HL-60 (cell line): ENCODE measurements around the gene LRRTM4.

Source experiments
- DNase-seq, 2 experiments: peaks; one replicate each; pipeline ENCODE4 v3.0.0-alpha.2; 2010 to 2020; ENCODE audit warnings: low read depth in 1 of 2, low spot score in 1 of 2
- H3K27ac ChIP-seq: fragments of 250-450 bp; sonication (Bioruptor Pico); replicated peaks from 2 replicates; pipeline ENCODE4 v1.5.1; 2020; ENCODE audit warnings: mild to moderate bottlenecking, moderate library complexity
- H3K27me3 ChIP-seq: fragments of 250-450 bp; sonication (Bioruptor Pico); 2 replicates; pipeline ENCODE4 v1.5.1; 2021; ENCODE audit warnings: mild to moderate bottlenecking, moderate library complexity; ENCODE audit not compliant: insufficient read depth, poor library complexity, severe bottlenecking
- H3K4me3 ChIP-seq: replicated peaks from 2 replicates; pipeline ENCODE4 v1.5.1; 2011; ENCODE audit warnings: mild to moderate bottlenecking, control low read depth, low read length; ENCODE audit not compliant: insufficient read depth
- GABPA ChIP-seq: IDR thresholded peaks from 2 replicates; pipeline ENCODE4 v1.6.1; 2012; ENCODE audit warnings: low read depth
- POLR2AphosphoS5 ChIP-seq: IDR thresholded peaks from 2 replicates; pipeline ENCODE4 v1.6.1; 2012; ENCODE audit warnings: low read depth
- SPI1 ChIP-seq: IDR thresholded peaks from 2 replicates; pipeline ENCODE4 v1.6.1; 2012; ENCODE audit warnings: low read depth, mild to moderate bottlenecking, borderline replicate concordance
- TF ChIP-seq, protein P1 (sequence below): IDR thresholded peaks from 2 replicates; pipeline ENCODE4 v1.6.1; 2012; ENCODE audit warnings: low read depth; ENCODE audit not compliant: insufficient replicate concordance
- TF ChIP-seq, protein P2 (sequence below): IDR thresholded peaks from one replicate; pipeline ENCODE4 v1.5.1; 2011; ENCODE audit warnings: low read length, control low read depth, inconsistent platforms; ENCODE audit not compliant: insufficient read depth

Gene LRRTM4

DNA sequence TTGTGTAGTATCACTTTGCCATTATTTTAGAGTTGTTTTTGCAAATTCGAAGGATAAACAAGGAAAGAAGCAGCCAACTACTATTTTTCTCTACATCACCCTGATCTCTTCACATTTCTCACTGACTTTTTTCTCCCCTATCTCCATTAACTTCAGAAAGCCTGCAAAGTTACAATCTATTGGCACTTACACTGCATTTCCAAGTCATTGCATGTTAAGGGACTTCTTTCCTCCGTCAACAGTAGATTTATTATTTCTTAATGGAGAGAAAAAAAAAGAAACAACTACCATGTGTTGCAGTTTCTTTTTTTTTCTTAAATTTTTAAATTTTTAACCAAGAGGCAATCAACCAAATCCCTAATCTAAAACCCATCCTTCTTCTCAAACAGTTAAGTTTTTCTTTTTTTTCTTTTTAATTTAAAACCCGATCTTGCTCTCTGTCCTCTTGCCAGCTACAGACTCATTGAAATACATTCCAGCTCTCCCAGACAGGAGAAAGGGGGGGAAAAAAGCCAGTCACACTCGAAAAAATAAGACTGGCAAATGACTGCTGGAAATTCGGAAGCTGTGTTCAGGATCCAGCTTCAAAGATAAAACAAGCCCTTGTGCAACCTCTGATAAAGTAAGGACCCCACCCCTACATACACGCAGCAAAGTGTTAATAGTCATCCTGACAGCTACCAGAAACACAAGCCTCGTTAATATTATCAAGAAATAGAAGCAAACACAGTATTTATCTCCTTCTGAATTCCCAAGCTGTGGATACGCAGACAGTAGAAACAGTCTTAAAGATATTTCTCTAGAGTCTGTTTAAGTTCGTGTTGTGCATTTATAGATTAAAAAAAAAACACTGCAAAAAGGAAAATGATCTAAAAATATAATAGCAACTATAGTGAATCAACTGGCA, 1.3 kb downstream of the LRRTM4 start:
- no peak overlapping the region for H3K27ac ChIP-seq

DNA sequence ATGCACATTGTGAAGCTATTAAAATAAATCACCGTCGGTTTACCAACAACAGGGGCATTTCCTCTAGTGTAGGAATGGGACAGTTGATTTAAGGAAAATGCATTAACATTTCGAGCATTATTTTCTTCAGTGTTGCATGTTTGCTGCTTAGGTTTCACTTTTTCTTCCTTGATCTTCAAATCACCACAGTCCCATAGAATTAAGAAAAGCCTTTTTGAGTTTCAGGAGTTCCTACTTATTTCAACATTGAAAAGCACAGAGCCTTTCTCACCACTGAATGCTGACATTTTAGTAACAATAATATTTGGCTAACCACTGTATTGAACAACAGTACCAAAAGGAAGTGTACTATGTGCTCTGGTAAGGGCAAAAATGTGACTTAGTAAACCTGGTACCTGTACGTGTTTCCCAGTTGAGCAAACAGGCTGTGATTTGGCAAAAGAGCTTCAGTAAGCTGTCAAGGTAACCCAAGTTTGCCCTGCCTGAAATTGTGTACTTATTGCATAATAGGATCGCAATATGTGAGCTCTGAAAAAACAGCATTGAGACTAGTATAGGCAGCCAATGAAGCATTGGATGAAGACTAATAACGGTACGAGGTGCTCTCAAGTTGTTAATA, 2.2 kb downstream of the LRRTM4 start:
- no peak overlapping the region for H3K27ac ChIP-seq
- TF ChIP-seq, protein P1, sequence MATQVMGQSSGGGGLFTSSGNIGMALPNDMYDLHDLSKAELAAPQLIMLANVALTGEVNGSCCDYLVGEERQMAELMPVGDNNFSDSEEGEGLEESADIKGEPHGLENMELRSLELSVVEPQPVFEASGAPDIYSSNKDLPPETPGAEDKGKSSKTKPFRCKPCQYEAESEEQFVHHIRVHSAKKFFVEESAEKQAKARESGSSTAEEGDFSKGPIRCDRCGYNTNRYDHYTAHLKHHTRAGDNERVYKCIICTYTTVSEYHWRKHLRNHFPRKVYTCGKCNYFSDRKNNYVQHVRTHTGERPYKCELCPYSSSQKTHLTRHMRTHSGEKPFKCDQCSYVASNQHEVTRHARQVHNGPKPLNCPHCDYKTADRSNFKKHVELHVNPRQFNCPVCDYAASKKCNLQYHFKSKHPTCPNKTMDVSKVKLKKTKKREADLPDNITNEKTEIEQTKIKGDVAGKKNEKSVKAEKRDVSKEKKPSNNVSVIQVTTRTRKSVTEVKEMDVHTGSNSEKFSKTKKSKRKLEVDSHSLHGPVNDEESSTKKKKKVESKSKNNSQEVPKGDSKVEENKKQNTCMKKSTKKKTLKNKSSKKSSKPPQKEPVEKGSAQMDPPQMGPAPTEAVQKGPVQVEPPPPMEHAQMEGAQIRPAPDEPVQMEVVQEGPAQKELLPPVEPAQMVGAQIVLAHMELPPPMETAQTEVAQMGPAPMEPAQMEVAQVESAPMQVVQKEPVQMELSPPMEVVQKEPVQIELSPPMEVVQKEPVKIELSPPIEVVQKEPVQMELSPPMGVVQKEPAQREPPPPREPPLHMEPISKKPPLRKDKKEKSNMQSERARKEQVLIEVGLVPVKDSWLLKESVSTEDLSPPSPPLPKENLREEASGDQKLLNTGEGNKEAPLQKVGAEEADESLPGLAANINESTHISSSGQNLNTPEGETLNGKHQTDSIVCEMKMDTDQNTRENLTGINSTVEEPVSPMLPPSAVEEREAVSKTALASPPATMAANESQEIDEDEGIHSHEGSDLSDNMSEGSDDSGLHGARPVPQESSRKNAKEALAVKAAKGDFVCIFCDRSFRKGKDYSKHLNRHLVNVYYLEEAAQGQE, result no peak
- TF ChIP-seq POLR2AphosphoS5, result no peak
- TF ChIP-seq, protein P2, sequence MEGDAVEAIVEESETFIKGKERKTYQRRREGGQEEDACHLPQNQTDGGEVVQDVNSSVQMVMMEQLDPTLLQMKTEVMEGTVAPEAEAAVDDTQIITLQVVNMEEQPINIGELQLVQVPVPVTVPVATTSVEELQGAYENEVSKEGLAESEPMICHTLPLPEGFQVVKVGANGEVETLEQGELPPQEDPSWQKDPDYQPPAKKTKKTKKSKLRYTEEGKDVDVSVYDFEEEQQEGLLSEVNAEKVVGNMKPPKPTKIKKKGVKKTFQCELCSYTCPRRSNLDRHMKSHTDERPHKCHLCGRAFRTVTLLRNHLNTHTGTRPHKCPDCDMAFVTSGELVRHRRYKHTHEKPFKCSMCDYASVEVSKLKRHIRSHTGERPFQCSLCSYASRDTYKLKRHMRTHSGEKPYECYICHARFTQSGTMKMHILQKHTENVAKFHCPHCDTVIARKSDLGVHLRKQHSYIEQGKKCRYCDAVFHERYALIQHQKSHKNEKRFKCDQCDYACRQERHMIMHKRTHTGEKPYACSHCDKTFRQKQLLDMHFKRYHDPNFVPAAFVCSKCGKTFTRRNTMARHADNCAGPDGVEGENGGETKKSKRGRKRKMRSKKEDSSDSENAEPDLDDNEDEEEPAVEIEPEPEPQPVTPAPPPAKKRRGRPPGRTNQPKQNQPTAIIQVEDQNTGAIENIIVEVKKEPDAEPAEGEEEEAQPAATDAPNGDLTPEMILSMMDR, result no peak
- no peak for TF ChIP-seq SPI1
- no peak for TF ChIP-seq GABPA
- H3K27me3 ChIP-seq, result peaks cover 7% of the 10 kb centered on the region
- H3K4me3 ChIP-seq, result no peak overlapping the region
- no peak for DNase-seq

More for the DNA sequence above, 1.3 kb downstream of the LRRTM4 start:
- H3K27me3 ChIP-seq, result peaks cover 7% of the 10 kb centered on the region
- TF ChIP-seq, protein P2, result no peak
- TF ChIP-seq POLR2AphosphoS5 (no peak), SPI1 (no peak), GABPA (no peak)
- TF ChIP-seq, protein P1, result no peak
- no peak for DNase-seq
- H3K4me3 ChIP-seq, result no peak overlapping the region

DNA sequence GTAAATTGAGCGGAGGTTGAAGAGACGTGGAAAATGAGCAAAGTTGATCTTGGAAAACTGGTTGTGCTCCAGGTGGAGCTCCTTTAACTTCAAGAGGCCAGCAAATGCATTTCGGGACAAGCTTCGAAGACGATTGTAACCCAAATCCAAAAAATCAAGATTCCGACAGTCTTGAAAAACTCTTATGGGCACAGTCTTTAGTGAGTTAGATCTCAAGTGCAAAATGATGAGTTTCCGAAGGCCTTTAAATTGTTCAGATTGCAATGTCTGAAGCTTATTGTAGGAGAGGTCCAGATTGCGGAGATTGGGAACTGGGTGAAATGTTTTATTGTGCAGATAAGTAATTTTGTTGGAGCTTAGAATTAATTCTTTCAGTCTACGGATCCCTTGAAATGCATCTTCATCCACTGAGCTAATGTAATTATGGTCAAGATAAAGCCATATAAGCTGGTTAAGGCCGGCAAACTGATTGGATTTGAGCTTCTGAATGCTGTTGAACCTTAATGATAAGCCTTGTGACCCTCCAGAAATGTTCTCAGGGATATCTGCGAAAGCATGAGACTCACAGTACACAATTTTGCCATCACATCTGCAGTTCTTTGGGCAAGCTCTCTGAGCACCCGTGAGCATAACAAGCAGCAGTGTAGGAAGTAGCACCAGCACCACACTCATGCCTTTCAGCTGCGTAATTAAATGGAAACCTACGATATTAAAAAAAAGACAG, 2.9 kb downstream of the LRRTM4 start:
- no peak for DNase-seq
- Histone ChIP-seq H3K27me3 (peaks cover 7% of the 10 kb centered on the region), H3K27ac (no peak overlapping the region), H3K4me3 (no peak overlapping the region)
- TF ChIP-seq POLR2AphosphoS5 (no peak), GABPA (no peak), SPI1 (no peak)
- TF ChIP-seq, protein P1, result no peak
- TF ChIP-seq, protein P2, result no peak
